GM18873 (cell line): ENCODE data around the gene RNF103.
"Not testable (repeated sequence)": the region's sequence is repeated elsewhere in the genome, so short reads cannot be mapped to it uniquely, and the experiment has no call there.

ENCODE experiments used
- ATAC-seq: cut with Tn5 transposase; IDR thresholded peaks from one replicate; pipeline ENCODE4 v1.9.1; 2021; ENCODE audit warnings: mild to moderate bottlenecking, moderate library complexity, moderate number of reproducible peaks; ENCODE audit not compliant: unreplicated experiment, low FRiP score

The RNF103 gene, protein sequence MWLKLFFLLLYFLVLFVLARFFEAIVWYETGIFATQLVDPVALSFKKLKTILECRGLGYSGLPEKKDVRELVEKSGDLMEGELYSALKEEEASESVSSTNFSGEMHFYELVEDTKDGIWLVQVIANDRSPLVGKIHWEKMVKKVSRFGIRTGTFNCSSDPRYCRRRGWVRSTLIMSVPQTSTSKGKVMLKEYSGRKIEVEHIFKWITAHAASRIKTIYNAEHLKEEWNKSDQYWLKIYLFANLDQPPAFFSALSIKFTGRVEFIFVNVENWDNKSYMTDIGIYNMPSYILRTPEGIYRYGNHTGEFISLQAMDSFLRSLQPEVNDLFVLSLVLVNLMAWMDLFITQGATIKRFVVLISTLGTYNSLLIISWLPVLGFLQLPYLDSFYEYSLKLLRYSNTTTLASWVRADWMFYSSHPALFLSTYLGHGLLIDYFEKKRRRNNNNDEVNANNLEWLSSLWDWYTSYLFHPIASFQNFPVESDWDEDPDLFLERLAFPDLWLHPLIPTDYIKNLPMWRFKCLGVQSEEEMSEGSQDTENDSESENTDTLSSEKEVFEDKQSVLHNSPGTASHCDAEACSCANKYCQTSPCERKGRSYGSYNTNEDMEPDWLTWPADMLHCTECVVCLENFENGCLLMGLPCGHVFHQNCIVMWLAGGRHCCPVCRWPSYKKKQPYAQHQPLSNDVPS

DNA sequence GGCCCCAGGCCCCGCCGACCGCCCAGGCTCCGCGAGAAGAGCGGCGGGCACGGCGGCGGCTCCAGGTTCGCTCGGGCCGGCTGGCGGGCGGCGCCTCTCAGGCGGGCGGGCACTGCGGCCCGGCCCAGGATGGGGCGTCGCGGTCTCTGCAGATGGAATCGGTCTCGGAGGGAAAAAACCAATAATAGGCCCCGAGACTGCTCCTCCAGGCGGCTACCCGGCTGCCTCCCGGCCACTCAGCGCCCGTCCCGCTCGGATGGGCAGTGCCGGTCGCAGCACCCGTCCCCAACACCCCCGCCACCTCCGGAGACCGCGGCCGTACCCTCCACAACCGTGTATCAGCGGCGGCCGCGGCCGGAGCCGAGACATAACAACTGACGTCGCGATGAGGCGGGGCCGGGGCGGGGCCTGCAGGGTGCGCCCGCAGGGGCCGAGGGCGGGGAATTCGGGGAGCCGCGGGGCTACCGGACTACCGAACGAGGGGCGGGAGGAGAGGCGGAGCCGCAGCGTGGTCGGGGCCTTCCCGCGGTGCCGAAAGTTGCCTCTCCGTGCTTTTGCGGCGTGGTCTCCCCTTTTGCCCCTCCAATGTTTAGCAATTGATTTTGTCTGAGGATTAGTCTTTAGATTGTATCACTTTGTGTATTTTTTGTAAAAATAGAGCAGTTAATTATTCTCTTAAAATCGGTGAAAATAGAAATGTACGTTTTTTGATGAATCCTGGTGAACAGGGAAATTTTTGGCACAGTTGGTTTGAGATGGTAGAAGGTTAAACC is at the start of gene RNF103:
Gene RNF103, minus strand, starts transcription at position 372 of the 773 bp plus-strand sequence. CDS start 979 bp downstream, outside the sequence.
- peak; percentile 49 for ATAC-seq

DNA sequence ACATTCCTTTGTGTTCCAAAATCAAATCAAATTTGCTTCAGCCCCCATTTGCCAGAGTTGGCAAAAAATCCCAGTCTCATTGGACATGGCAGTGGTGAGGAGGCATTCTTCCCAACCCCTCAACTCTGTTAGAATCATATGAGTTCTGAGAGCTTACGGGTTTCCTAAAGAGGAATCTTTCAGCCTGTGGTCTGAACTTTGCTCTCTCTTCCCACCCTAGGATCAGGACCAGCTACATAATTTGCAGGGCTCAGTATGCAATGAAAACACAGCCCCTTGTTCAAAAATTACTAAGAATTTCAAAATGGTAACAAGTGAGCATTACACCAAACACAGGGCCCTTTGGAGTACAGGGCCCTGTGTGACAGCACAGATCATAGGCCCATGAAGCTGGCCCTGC is 49.3 kb upstream of the RNF103 start:
- ATAC-seq, result no peak

DNA sequence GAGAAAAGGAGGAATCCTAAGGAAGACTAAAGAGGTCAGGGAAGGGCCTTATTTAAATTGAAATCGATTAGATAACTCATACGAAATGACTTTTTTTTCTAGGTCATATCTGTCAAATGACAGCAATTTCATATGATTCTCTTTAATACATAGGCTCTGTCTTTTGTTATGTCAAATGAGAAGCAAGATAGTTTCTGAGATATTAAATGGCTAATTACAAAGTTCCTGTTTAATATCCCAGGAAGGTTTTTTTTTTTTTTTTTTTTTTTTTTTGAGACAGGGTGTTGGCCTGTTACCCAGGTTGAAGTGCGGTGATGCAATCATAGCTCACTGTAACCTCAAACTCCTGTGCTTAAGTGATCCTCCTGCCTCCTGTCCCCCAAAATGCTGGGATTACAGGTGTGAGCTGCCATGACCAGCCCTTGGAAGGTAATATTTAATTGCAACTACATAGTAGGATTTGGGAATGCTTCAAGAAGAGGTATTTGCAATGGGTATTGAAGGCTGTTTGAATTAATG is 48.4 kb upstream of the RNF103 start:
- ATAC-seq, result no peak

DNA sequence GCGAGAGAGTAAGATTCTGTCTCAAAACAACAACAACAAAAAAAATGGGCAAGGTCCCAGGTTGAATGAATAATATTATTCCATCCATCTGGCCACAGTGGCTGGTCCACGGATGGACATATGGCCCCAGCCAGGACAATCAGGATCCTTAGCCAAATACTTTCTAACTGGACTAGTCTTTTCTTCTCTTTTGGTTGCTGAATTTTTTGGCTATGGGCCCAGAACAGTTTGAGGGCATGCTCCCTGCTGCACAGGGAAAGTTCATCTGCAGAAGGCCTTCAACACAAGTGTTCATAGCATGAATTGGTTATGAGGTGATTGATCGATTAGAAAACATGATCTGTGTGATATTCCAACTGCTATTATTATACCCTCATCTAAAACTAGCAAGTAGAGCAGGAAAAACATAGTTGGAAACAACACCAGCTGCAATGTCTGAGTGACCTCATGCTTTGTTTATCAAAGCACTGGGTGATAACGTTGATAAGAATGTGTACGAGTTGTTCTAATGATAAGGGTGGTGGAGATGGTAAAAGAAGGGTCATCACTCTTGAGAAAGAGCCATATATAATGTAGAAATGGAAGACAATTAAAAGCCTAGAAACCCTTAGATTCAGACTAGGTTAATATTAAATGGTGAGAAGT is 47.8 kb upstream of the RNF103 start:
- no peak for ATAC-seq

DNA sequence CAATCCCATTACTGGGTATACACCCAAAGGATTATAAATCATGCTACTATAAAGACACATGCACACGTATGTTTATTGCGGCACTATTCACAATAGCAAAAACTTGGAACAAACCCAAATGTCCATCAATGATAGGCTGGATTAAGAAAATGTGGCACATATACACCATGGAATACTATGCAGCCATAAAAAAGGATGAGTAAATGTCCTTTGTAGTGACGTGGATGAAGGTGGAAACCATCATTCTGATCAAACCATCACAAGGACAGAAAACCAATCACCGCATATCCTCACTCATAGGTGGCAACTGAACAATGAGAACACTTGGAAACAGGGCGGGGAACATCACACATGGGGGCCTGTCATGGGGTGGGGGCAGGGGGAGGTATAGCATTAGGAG is 45.7 kb upstream of the RNF103 start:
- ATAC-seq, result not testable (repeated sequence)

DNA sequence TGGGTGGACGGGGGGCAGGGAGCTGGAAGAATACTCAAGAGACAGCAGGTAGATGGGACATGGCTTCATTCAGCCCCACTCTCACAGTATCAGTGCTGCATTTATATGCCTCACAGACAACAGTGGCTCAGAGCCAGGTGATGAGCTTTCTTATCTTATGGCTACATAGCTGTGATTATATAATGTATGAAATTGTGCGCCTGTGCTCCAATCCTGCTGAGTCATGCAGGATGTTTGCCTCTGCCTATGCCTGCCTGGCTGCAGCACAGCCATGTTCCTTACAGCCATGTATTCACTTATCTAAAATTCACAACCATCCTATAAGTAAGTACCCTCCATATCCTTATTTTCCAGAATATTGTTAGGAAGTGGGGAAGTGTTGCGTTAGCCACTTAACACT is 37.7 kb upstream of the RNF103 start:
- ATAC-seq, result no peak

DNA sequence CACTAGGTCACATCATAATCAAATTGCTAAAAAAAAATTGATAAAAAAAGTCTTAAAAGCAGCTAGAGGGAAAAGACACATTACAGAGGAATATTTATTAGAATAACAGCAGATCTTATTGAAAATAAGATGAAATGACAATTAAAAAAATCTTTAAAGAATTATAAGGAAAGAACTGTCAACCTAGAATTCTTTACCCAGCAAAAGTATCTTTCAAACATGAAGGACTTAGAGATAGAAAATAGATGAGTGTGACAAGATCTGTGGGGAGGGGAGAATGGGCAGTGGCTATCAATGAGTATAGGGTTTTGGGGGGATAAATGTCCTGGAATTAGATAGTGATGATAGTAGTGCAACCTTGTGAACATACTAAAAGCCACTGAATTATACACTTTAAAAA is 26.5 kb upstream of the RNF103 start:
- ATAC-seq, result no peak

DNA sequence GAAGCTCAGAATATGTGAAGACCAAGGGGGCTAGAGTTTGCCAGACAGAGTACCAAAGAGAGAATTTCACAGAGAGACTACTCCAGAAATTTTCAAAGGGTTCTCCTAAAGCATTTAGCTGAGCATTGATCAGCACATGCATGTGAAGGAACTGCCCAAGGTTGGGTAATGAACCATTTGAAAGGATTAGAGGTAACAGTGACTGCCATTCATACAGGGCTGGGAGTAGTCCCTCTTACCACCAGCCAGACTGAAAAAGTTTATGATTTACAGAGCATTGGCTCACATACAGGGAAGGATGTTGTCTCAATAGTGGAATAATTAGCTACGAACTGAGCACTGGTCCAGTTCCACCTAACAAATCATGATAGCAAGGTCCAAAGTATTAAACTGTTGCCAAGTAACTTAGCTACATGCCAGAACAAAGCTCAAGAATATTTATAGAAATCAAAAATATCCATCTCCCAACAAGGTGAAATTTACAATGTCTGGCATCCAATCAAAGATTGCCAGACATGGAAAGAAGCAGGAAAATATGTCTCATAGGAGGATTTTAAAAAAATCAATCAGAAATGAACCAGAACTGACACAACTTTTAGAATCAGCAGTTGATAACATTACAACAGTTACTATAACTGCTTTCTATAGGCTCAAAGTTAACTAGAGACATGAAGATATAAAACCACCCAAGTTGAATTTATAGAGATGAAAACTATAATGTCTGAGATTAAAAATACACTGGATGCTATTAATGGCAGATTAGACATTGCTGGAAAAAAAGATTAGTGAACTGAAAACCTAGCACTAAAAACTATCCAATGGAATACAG is 25.7 kb upstream of the RNF103 start:
- ATAC-seq, result no peak

DNA sequence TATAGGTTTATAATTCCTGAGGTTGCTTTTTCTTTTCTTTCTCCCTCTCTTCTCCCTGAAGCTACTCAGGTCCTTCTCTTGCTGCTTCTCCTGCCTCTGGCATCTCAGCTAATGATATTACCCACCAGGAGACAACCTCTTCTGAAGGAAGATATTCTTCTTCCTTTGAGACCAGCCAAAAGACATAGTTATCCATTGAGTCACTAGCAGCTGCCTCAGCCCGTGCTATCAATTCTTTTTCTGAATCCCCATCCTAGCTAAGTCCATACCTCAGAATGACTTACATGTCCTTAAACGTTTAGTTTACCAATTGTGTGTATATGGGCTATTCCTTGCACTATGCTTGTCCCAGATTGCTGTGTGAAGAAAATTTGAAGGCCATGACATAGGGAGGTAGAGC is 25.0 kb upstream of the RNF103 start:
- ATAC-seq, result no peak

DNA sequence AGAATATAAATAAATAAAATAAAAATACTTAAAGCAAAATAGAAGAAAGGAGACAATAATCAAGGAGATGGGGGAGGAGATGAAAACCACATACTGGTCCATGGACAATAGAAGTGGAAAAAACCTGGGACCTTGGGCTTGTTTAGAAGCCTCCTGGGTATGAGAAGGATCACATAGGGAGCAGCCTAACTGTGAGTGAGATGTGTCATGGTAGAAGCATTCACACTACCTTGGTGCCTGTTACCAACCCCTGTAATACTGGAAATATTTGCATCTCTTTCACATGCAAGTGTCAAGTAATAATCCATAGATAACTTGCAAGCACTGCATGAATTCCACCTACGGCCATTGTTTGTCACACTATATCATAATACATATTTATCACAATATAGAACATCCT is 23.2 kb upstream of the RNF103 start:
- no peak for ATAC-seq

DNA sequence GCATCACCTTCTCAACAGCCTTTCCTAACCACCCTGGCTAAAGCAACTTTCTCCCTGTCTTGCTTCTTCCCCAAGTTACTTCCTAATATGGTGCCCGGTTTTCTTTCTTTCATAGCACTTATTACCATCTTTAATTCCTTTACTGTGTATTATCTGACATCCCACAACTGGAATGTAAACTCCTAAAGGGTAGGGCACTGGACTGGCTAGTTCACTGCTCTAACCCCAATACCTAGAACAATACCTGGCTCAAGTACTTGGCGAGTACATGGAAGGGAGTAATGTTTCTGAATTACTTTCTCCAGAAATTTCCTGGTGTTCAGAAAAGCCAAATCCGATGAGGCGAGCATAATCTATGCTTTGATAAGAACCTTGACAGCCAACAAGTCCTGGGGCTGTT is 22.7 kb upstream of the RNF103 start:
- ATAC-seq, result no peak

DNA sequence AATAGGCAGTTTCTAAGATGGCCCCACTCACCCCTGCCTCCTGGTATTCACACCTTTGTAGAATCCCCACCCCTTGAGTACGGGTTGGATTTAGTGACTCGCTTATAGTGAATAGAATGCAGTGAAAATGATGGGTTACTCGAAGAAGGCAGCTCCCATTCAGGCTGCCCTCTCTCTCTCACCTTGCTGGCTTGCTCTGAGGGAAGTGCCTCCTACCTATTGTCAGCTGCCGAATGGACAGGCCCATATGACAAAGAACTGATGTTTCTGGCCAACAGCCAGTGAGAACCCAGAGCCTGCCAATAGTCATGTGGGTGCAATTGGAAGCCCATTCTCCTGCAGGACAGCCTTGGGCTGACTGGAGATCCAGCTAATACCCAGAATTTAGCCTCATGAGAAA is 22.1 kb upstream of the RNF103 start:
- no peak for ATAC-seq

DNA sequence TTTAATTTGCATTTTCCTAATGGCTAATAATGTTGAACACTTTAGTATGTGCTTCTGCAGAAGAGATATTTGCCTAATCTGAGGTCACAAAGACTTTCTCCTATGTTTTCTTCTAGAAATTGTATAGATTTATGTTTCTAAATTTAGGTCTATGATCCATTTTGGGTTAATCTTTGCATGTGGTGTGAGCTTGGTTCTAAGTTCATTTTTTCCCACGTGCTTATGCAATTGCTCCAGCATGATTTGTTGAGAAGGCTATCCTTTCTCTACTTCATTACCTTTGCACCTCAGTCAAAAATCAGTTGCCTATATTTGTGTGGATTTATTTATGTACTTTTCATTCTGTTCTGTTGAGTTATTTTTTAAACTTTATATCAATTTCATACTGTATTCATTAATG is 15.0 kb upstream of the RNF103 start:
- ATAC-seq, result no peak

DNA sequence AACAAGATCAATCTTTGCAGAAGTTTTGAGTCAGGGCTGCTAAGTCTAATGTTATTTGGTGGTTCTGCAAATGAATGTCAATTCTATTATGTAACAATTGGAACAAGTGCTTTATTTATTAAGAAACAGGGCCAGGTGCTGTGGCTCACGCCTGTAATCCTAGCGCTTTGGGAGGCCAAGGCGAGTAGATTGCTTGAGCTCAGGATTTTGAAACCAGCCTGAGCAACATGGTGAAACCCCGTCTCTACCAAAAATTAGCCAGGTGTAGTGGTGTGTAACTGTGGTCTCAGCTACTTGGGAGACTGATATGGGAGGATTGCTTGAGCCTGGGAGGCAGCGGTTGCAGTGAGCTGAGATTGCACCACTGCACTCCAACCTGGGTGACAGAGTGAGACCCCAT is 13.2 kb upstream of the RNF103 start:
- ATAC-seq, result no peak

DNA sequence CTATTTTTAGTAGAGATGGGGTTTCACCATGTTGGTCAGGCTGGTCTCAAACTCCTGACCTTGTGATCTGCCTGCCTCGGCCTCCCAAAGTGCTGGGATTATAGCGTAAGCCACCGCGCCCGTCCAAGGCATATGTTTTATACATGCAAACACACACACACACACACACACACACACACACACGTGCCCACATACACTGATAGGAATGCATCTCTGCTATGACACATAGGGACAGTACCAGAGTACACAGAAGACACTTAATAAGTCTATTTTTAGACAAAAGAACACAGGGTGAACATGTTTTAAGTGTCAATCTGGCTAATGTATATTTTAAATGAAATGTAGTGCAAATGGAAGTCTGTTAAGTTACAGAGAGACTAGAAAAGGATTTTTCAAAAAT is 10.7 kb upstream of the RNF103 start:
- ATAC-seq, result no peak

DNA sequence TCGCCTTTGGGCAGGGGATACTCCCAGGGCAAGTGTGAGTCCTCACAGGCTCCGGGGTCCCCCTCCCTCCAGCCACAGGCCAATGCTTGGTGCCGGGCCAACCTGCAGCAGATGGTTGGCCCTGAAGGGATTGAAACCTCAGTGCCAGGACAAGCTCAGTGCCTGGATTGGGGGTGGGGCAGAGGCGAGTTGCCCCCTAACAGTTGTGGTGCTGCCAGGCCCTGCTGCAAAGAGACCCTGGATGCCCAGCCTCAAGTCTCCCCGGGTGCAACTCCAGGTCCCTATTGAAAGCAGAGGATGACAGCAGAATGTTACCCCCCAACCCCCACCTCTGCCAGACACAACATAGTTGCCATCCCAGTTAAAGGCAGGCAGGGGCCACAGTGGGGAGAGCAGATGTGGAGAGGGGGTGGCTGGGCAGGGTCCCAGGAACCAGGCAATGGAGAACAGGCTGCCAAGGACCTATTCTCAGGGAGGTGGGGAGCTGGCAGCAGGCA is 9.5 kb upstream of the RNF103 start:
- no peak for ATAC-seq

DNA sequence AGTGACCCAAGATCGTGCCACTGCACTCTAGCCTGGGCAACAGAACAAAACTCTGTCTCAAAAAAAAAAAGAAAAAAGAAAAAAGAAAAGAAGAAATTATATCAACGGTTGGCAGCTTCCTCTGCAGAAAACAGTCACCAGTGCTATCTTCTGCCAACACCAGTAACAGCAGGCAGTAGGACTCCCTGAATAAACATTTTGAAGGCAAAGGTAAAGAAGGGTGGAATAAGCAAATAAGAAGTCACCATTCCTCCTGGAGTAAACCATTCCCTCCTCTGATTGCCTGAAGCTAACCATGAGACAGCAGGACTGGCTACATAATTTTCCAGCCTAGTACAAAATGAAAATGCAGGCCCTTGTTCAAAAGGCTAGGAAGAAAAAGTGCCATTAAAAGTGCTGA is 9.0 kb upstream of the RNF103 start:
- ATAC-seq, result no peak

DNA sequence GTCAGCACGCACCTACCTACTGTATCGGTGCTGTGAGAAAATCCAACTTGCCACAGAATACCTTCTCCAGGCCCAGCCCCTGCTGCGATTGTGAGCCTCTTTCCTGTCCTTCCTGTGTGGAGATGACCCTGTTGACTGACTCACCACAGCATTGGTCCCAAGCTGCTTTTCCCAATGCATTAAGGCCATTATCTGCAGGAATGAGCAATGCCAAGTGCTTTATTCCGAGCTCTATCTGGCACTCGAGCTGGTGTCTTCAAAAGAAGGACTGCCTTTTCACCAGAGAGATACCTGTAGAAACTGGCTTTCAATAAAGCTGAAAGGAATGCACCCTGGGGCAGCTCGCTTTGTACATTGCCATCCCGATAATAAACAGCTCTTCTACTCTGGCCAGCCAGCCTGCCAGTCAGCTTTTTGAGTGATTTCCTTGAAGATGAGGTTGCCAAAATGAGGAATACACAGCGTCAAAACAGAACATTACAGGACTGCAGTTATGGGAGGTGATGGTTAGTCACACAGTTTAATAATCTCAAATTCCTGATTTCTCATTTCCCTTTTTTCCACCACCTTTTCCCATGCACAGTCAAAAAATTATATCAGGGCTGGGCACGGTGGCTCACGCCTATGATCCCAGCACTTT is 8.3 kb upstream of the RNF103 start:
- ATAC-seq, result no peak

DNA sequence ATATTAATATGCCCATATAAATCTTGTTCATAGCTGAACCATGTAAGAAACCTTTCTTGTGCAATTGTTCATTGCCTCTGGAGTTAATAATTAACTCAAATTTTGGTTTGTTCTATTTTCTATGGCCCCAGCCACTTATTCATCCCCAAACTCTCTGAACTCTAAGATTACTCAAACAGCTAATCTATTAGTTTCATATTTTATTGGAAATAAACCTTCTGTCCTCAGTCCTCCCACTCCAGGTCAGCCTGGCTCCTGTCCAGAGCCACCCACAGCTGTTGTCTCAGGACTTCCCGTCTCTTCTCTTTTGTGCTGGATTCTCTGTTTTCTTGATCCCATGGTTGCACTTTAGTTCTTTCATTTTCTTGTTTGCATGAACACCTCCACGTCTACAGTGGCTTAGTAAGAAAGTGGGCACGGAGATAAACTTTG is 4.4 kb upstream of the RNF103 start:
- no peak for ATAC-seq
